HEK293T (cell line): ENCODE results near the gene PBX1.

Experiments used
- CTCF ChIA-PET: fragments of 350-600 bp; formaldehyde crosslinking; extraction: SDS; loops from one replicate; lab custom pipeline; 2021; ENCODE audit warnings: antibody characterized with exemption, inconsistent platforms; lab: Yijun Ruan, JAX
- POLR2A ChIA-PET: fragments of 350-600 bp; formaldehyde crosslinking; extraction: SDS; loops from one replicate; lab custom pipeline; 2020; ENCODE audit warnings: antibody characterized with exemption, inconsistent platforms; lab: Yijun Ruan, JAX
- DNase-seq: peaks from one replicate; pipeline ENCODE4 v3.0.0; 2012; ENCODE audit warnings: mixed read lengths; ENCODE audit errors: extremely low spot score
- ARNT ChIP-seq: fragments of 450-650 bp; IDR thresholded peaks from 2 replicates; pipeline ENCODE4 v1.6.1; 2017; ENCODE audit warnings: mild to moderate bottlenecking
- BHLHE40 ChIP-seq: fragments of 450-650 bp; IDR thresholded peaks from 2 replicates; pipeline ENCODE4 v1.6.1; 2016; ENCODE audit warnings: mild to moderate bottlenecking, moderate library complexity, borderline replicate concordance
- CTBP1 ChIP-seq: fragments of 450-650 bp; IDR thresholded peaks from 2 replicates; pipeline ENCODE4 v1.6.1; 2016; ENCODE audit warnings: borderline replicate concordance
- ELF4 ChIP-seq: fragments of 450-650 bp; IDR thresholded peaks from 2 replicates; pipeline ENCODE4 v1.6.1; 2017; ENCODE audit warnings: antibody characterized with exemption
- FOXA1 ChIP-seq: fragments of 450-650 bp; IDR thresholded peaks from 2 replicates; pipeline ENCODE4 v1.6.1; 2016; ENCODE audit warnings: mild to moderate bottlenecking
- FOXK2 ChIP-seq: fragments of 450-650 bp; IDR thresholded peaks from 2 replicates; pipeline ENCODE4 v1.6.1; 2016; ENCODE audit warnings: mild to moderate bottlenecking
- FOXM1 ChIP-seq: fragments of 450-650 bp; IDR thresholded peaks from 2 replicates; pipeline ENCODE4 v1.6.1; 2017; ENCODE audit warnings: mild to moderate bottlenecking, borderline replicate concordance
- HDGF ChIP-seq: fragments of 450-650 bp; IDR thresholded peaks from 2 replicates; pipeline ENCODE4 v1.6.1; 2017; ENCODE audit warnings: antibody characterized with exemption, borderline replicate concordance
- L3MBTL2 ChIP-seq: fragments of 450-650 bp; conservative IDR thresholded peaks from 2 replicates; pipeline ENCODE4 v1.6.1; 2016; ENCODE audit warnings: mild to moderate bottlenecking
- LEF1 ChIP-seq: fragments of 450-650 bp; IDR thresholded peaks from 2 replicates; pipeline ENCODE4 v1.6.1; 2017; ENCODE audit warnings: mild to moderate bottlenecking, borderline replicate concordance
- NFRKB ChIP-seq: fragments of 450-650 bp; IDR thresholded peaks from 2 replicates; pipeline ENCODE4 v1.6.1; 2016; ENCODE audit warnings: mild to moderate bottlenecking, moderate library complexity
- SP1 ChIP-seq: fragments of 450-650 bp; IDR thresholded peaks from 2 replicates; pipeline ENCODE4 v1.6.1; 2017
- SUZ12 ChIP-seq: fragments of 450-650 bp; IDR thresholded peaks from 2 replicates; pipeline ENCODE4 v1.6.1; 2016; ENCODE audit warnings: mild to moderate bottlenecking
- TARDBP ChIP-seq: fragments of 450-650 bp; IDR thresholded peaks from 2 replicates; pipeline ENCODE4 v1.6.1; 2016
- ZNF384 ChIP-seq: fragments of 450-650 bp; IDR thresholded peaks from 2 replicates; pipeline ENCODE4 v1.6.1; 2016
- TF ChIP-seq, protein P1 (sequence below): fragments of 450-650 bp; IDR thresholded peaks from 2 replicates; pipeline ENCODE4 v1.6.1; 2016

The PBX1 gene

DNA sequence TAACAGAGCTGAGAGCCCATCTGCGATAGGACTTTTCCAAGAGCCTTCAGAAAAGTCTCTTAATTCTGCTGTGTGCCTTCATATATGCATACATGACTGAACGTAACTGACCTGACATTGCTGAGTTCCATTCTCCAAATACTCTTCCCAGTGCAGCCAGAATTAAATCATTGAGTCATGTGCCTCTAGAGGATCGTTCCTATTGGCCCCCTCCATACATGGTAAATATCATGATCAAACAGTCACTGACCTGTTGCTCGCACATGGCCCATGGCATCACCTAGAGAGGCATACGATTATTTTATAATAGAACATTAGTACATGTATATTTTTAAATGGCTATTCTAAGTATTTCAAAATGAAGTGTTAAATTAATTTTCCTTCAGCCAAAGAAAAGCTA lies 186.8 kb downstream of the PBX1 start:
- DNase-seq, result no peak
- CTCF ChIA-PET, result no interaction called here
- POLR2A ChIA-PET, result interaction anchor here (0.9 kb wide), 1 partner anchor 187 kb away, joined by 3 read pairs; the partner anchor contains the start of gene PBX1
- TF ChIP-seq LEF1 (no peak), FOXM1 (no peak), SUZ12 (no peak), NFRKB (no peak), FOXA1 (no peak), ARNT (no peak), BHLHE40 (no peak), L3MBTL2 (no peak), CTBP1 (no peak), HDGF (no peak), TARDBP (no peak), FOXK2 (no peak), SP1 (no peak)
- TF ChIP-seq, protein P1, sequence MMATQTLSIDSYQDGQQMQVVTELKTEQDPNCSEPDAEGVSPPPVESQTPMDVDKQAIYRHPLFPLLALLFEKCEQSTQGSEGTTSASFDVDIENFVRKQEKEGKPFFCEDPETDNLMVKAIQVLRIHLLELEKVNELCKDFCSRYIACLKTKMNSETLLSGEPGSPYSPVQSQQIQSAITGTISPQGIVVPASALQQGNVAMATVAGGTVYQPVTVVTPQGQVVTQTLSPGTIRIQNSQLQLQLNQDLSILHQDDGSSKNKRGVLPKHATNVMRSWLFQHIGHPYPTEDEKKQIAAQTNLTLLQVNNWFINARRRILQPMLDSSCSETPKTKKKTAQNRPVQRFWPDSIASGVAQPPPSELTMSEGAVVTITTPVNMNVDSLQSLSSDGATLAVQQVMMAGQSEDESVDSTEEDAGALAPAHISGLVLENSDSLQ, result no peak

DNA sequence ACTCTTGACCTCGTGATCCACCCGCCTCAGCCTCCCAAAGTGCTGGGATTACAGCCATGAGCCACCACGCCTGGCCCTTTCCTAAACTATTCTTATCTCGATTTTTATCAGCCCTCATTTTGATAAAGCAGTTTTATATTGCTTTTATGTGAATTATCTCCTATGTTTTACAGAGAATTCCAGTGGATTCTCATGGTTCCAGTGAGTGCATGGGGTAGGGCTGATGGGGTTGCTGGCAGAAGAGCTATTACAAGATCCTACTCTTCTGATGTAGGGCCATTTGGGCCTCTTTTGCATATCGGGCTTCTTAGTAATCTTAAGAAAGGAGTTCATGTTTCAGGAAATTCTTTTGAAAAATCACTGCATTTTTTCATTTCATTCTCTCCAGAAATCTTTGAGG lies 187.6 kb downstream of the PBX1 start:
- TF ChIP-seq FOXK2, result no peak
- TF ChIP-seq TARDBP, result no peak
- TF ChIP-seq ELF4, result no peak
- ChIA-PET CTCF (no interaction called here), POLR2A (interaction anchor here (0.9 kb wide), 1 partner anchor 188 kb away, joined by 3 read pairs; the partner anchor contains the start of gene PBX1)
- DNase-seq, result no peak

DNA sequence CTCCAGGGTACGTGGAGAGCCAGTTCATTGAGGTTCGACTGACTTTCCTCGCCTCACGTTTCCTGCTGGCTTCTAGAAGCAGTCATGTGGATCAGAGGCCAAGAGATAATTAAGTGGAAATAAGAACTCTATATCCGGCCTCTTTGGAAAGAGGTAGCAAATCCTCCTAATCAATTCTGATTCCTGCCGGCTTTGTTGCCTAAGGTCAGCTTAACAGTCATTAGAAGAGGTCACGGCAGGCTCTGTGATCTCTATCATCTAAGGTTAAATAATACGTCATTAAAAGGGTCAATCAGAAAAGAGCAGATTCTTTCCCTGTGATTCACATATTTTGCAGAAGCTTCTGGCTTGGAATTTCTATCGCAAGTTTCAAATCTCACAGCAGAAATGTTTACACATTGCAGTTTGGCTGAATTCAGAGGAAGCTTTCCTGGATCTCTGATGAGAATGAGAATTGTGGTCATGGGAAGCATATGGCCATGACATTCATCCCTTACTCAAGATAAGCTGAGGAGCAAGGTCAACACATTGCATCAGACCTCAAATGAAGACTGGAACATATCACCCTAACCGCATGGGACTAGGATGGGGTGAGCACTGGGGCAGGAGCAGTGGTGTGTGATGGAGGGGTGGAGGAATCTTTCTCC lies 189.4 kb downstream of the PBX1 start:
- ChIA-PET POLR2A (interaction anchor here (0.7 to 1.4 kb wide), 2 partner anchors 26 to 136 kb away, joined by 3 read pairs; no protein-coding TSS in a partner anchor), CTCF (interaction anchor here (0.9 to 1.3 kb wide), 2 partner anchors 13 to 39 kb away, joined by 3 read pairs; no protein-coding TSS in a partner anchor)
- DNase-seq, result no peak
- TF ChIP-seq LEF1 (no peak), BHLHE40 (no peak), ZNF384 (no peak), NFRKB (no peak), CTBP1 (no peak), L3MBTL2 (no peak), ELF4 (no peak), FOXK2 (no peak), ARNT (no peak), TARDBP (no peak), FOXA1 (no peak), SP1 (no peak)

DNA sequence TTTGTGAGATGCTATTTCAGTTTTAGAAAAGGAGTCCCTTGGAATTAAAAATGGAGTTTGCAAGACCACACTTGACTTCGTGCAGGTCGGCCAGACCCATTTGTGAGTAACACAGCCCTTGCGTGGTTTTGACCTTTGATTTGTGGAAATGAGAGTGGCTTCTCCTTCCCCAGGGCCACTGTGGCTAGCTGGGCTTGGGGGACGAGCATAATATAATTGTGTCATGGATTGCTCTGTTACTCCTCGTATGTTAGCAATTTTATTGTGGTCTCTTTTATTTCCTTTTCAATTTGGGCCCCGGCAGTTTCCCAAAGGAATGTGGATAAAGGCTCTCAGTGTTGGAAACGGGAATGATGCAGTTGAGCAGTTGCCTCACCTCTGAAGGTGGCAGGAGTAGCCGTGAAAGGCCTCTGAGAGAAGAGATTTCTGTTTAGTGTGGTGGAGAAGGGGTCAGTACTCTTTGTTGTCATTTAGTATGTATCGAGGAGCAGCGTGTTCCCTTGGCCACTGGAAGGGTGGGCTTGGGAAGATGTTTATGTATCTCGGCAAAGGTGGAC lies 194.6 kb downstream of the PBX1 start:
- no peak for DNase-seq
- ChIA-PET CTCF (interaction anchor here (0.6 kb wide), 1 partner anchor 250 kb away, joined by 3 read pairs; no protein-coding TSS in a partner anchor), POLR2A (no interaction called here)

DNA sequence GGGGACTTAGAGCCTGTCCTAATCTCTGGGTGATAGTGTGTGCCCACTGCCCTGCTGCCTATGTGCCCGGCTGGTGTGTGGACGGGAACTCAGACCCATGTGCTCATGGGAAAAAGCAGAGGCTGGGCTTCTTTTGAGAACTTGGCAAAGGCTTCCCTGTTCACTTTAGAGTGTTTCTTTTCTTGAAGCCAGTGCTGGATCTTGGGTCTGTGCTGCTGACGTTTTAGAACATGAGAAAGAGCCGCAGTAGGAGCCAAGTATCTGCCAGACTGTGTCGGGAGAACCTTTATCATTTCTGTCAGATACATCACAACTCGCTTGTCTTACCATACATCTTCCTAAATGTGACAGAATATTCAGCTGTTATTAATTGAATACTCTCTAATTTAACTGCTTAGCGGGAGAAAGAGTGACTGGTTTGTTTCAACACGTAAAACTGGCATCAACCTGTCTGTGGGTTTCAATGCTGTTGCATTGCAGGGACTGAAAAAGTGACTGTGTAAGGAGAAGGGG lies 195.2 kb downstream of the PBX1 start:
- ChIA-PET POLR2A (no interaction called here), CTCF (interaction anchor here (0.6 kb wide), 1 partner anchor 250 kb away, joined by 3 read pairs; no protein-coding TSS in a partner anchor)
- DNase-seq, result no peak
- TF ChIP-seq SP1 (no peak), TARDBP (no peak), L3MBTL2 (no peak), FOXM1 (no peak), ARNT (no peak), ZNF384 (no peak), FOXK2 (no peak), FOXA1 (no peak), NFRKB (no peak), SUZ12 (no peak), ELF4 (no peak), CTBP1 (no peak), LEF1 (no peak), BHLHE40 (no peak), HDGF (no peak)
- TF ChIP-seq, protein P1, result no peak

More for the DNA sequence above, 194.6 kb downstream of the PBX1 start:
- TF ChIP-seq BHLHE40 (no peak), ZNF384 (no peak), L3MBTL2 (no peak), NFRKB (no peak), LEF1 (no peak), FOXK2 (no peak), ARNT (no peak), CTBP1 (no peak), FOXA1 (no peak), TARDBP (no peak), ELF4 (no peak), SUZ12 (no peak), FOXM1 (no peak), SP1 (no peak), HDGF (no peak)
- TF ChIP-seq, protein P1, result no peak
